GM21360 (cell line): ENCODE measurements around the gene BAZ2B.

Experiments
- ATAC-seq: cut with Tn5 transposase; IDR thresholded peaks from one replicate; pipeline ENCODE4 v1.9.1; 2021; ENCODE audit warnings: mild to moderate bottlenecking, moderate library complexity; ENCODE audit not compliant: unreplicated experiment

BAZ2B gene

DNA sequence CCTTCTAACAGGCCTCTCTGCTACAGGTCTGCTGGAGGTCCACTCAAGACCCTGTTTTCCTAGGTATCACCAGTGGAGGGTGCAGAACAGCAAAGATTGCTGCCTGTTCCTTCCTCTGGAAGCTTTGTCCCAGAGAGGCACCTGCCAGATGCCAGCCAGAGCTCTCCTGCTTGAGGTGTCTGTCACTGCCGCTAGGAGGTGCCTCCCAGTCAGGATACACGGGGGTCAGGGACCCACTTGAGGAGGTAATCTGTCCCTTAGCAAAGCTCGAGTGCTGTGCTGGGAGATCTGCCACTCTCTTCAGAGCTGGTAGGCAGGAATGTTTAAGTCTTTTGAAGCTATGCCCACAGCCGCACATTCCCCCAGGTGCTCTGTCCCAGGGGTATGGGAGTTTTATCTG, 140.6 kb downstream of the BAZ2B start:
- no peak for ATAC-seq

GRCh38 chr2:159471340-159471739, 145.0 kb downstream of the BAZ2B start:
- ATAC-seq = no peak

DNA sequence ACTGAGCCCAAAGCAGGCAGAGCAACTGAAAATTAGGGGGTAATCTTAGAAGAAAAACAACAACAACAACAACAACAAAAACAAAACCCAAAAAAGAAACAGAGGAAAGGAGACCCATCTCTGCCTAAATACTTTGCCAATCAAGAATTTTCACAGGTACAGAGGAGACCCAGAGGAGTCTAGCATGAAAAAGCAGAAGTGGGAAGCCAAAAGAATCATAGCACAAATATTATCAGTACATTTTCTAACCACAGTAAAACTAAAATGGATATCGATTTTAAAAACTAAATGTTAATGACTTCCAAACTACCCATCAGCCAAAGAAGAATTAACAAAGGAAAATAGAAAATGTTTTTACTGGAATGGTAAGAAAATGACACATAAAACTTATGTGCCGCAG, 148.1 kb downstream of the BAZ2B start:
- no peak for ATAC-seq

- no peak for ATAC-seq
Observed at GRCh38 chr2:159462961-159463360, 153.4 kb downstream of the BAZ2B start.

DNA sequence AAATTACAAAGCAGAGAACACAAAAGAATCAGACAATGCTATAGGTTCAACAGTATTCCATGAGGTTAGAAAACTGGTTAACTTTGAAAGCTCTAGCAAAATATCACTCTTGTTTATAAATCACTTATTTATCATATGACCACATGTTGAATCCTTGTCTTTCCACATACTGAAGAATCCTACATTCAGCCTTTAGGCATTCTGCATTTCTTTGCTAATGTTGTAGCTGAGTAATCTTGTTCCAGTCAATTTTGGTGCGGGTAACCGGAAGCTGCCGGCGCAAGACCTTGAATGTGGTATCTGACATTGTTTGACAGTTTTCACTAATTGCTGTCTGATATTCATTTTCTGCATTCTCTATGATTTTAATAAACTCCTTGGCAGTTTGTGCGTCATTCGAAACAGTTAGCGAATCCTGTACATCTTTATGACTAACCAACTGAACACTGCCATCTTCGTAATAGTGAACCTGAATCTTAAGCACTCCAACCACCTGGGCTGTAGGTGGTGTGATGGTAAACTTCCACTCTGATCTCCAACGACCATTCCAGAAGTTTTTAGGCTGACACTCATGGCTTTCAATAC, 154.1 kb downstream of the BAZ2B start:
- ATAC-seq = no peak

DNA sequence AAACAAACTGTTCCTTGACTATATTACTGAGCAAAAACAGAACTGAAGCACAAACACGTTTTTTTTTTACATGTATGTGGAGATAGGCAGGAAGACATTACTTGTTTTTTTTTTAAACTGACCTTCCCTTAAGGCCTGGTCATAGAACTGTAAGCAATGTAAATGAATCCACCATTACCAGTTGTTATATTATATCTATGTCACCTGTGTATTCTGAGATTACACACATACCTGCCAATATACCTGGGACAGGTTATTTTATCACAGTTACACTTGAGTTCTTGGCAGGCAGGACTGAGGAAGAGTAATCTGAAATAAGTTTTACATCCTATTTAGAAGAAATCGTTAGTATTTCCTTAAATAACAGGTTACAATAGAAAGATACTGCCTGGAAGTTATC, 155.3 kb downstream of the BAZ2B start:
- ATAC-seq = no peak

DNA sequence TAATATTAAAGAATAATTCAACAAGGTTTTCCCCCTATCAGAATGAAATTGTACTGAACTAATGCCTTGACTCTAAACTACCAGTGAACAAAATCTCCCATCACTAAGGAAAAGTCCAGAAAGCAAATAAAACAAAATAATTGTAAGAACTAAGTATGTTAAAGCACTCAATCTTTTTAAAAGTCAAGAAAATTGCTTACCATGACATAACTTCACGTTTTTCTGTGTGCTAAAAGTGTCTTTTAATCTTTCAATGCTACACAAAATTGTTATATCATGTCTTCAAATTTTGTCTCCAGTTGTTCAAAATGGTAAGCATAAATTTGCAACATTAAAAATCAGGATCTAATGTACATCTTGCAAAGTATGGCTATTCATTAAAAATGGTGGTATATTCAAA, 156.1 kb downstream of the BAZ2B start:
- no peak for ATAC-seq

- no peak for ATAC-seq
Observed at GRCh38 chr2:159459279-159459678, 157.1 kb downstream of the BAZ2B start.

DNA sequence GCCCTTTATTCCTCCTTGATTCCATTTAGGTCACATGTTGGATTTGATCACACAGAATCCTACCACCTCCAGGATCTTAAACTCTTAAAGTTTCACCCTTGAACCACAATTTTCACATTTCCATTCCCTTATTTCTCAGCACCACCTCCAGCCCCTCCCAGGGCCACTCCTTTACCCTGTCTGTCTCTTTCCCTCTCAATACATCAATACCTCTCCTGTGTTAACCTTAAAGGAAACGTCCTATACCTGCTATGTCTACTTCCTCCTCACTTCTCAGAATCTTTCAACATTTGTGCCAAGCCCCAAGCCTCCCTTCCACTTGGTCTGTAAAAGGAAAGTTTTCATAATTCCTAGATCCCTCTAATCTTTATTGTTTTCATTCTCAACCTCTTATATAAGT, 158.8 kb downstream of the BAZ2B start:
- no peak for ATAC-seq

DNA sequence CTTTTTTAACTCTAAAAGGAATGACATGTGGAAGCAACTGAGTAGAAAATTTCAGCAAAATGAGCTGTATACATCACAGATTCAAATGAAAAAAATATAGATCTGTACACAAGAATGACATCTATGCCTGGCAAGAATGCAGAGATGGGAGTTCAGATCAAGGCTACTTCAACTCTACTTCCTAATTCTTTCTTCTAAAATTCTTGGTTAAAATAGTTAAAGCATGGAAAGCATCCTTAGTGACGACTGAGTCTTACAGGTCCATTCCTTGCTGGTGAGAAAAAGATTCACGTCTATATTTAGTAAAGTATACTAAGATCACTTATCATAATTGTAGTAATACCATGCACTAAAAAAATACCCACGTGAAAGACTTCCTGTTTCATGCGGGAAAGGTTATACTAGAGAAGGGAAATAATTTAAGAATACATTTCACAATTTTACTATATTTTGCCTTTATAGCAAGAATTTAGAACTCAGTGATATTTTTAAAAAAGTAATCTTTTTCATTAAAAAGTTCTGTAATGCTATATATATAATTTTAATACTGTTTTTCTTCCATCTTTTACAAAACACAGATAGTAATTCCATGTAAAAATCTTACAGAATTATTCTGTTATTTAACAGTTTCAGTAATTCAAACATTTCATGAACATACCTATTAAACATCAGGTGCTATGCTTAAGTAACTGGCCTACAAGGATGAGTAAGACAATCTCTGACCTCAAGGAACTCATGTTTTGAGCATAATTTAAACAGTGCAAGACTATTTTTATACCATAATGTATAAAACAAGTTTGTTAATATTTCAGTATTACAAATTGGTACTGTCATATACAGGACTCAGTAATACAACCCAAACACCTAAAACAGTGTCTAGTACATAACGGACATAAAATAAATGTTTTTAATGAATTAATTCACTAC, 159.6 kb downstream of the BAZ2B start:
- peak; percentile 54 for ATAC-seq

- ATAC-seq = no peak
Observed at GRCh38 chr2:159455330-159455918, 160.9 kb downstream of the BAZ2B start.

DNA sequence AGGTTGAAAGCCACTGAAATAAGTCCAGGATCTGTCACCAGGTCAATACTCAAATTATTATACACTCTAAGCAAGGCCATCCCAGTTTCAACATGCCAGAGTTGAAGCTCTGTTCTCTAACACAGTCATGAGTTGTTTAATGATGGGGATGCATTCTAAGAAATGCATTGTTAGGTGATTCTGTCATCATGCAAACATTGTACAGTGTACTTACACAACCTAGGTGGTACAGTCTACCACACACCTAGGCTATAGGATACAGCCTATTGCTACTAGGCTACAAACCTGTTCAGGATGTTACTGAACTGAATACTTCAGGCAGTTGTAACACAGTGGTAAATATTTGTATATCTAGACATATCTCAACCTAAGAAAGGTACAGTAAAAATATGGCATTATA, 162.2 kb downstream of the BAZ2B start:
- no peak for ATAC-seq

DNA sequence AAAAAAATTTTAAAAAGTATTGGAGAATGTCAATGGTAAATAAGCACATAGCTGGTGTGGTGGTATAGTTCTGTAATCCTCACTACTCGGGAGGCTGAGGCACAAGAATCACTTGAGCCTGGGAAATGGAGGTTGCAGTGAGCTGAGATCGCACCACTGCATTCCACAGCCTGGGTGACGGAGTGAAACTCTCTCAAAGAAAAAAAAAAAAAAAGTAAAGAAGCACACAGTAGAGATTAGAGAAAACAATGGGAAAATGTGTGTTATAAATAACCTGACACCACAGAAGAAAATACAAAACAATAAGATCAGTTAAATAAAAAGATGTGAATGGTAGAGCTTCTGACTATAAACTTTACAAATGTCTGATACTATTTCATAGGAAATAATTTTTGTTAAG, 166.2 kb downstream of the BAZ2B start:
- no peak for ATAC-seq

DNA sequence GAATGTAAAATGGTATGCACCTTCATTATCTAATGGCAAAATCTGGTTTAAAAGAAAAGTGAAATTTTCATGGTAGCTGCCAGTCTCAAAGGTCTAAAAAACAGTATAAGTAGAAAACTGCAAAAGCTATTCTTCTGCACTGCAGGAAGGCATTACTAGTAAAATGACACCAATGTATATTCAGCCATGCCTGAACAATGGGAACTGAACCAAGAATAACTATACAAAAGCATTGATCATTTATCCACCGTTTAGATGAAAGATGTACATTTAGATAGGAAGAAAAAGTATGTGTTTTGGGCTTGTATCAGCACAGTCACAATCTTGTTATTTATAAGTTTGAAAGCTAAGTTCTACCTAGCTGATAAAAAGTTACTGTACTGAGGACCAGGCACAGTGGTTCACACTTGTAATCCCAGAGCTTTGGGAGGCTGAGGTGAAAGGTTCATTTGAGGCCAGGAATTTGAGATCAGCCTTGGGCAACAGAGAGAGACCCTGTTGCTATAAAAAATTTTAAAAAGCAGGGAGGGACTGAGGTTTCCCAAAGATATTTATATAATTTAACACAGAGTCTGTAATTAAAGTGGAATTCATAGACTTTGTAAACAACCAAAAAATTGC, 166.7 kb downstream of the BAZ2B start:
- ATAC-seq = no peak

- no peak for ATAC-seq
Observed at GRCh38 chr2:159446817-159447216, 169.5 kb downstream of the BAZ2B start.

GRCh38 chr2:159446201-159446600, 170.1 kb downstream of the BAZ2B start:
- no peak for ATAC-seq

DNA sequence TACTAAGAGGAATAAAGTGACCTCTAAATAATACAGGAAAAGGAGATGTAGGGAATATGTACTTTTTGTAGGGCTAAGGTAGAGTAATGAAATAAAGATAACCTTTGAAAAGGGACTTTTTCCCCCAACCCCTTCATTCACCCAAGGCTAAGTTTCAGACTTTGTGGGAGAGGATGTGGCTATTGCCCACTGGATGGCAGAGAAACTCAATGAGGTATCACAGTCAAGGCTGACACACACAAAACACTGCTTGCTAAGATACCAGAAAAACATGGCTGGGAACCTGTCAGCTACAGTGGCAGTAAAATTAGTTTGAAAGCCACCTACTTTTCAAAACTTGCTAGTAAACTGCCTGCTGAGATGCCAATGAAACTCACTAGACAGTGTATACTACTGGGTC, 171.0 kb downstream of the BAZ2B start:
- ATAC-seq = no peak

DNA sequence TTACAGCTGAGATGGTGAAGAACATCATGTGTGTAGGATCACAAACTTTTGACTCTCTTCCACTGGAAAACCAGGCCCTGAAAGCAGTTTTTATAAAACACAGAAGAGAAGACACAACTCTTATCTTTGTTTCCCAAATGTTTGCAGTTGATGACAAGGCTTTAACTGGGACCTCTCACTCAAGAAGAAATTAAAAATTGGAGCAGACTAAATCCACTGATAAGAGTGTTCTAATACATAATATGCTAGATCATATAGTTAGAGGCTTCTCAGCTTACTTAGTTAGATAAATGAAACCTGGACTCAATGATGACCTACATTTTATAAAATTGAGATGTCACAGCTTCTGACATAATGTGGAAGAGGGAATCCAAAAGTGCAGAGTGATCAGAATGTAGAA, 171.6 kb downstream of the BAZ2B start:
- no peak for ATAC-seq

- ATAC-seq = no peak
Observed at GRCh38 chr2:159442159-159442852, 174.0 kb downstream of the BAZ2B start.

- ATAC-seq = no peak
Observed at GRCh38 chr2:159441182-159441581, 175.2 kb downstream of the BAZ2B start.

DNA sequence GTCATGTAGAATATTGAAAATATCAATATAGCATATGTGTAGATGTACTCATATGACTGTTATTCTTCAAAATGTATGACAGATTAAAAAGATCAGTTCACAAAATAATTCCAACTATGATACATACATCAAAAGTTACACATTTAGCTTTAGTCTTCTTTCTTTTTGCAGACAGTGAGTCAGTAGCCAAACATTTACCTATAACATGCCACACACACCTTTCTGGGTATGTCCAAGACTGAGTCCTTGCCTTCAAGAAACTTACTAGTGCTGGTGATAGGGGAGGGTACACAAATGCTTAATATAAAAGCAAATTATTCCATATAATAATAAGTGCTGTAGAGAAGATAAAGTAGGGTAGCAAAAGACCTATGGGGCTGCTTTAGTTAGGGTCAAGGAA, 176.9 kb downstream of the BAZ2B start:
- ATAC-seq = no peak
